Esophagus muscularis mucosa (tissue), 4 donors: ENCODE measurements around the gene GRIN3A. TPM values are rescaled to one million over a fixed set of nuclear protein-coding genes. Genes with fewer than 3 reads are reported as not detected.

Experiments used
- DNase-seq: peaks from one replicate; pipeline ENCODE4 v3.0.0-alpha.2; 2017; ENCODE audit errors: extremely low spot score
- H3K27ac ChIP-seq, 4 donors: fragments of 200-600 bp; sonication (generic); replicated peaks in 1 of 4; 1 replicate in 3 of 4; 2 replicates in 1 of 4; pipeline ENCODE4 v1.5.1; 2016 to 2019; ENCODE audit warnings: mild to moderate bottlenecking in 1 of 4
- H3K27me3 ChIP-seq, 4 donors: fragments of 200-600 bp; sonication (generic); one replicate each; pipeline versions ENCODE4 v1.5.1 to v1.6.0; 2016 to 2019
- H3K36me3 ChIP-seq, 4 donors: fragments of 200-600 bp; sonication (generic); one replicate each; pipeline ENCODE4 v1.5.1; 2016 to 2019
- H3K4me1 ChIP-seq, 4 donors: fragments of 200-600 bp; sonication (generic); one replicate each; pipeline ENCODE4 v1.5.1; 2016 to 2019
- H3K4me3 ChIP-seq, 4 donors: fragments of 200-600 bp; sonication (generic); 1 replicate in 2 of 4; 2 replicates in 2 of 4; pipeline ENCODE4 v1.5.1; 2016 to 2019; ENCODE audit warnings: mild to moderate bottlenecking in 4 of 4, moderate library complexity in 1 of 4
- H3K9me3 ChIP-seq, 4 donors: fragments of 200-600 bp; sonication (generic); 1 replicate in 3 of 4; 2 replicates in 1 of 4; pipeline ENCODE4 v1.5.1; 2016 to 2019
- CTCF ChIP-seq, 3 experiments: fragments of 200-600 bp in 2 of 3; fragments of 450-650 bp in 1 of 3; sonication (generic) in 2 of 3; IDR thresholded peaks; one replicate each; pipeline ENCODE4 v1.5.1; 2017 to 2019; ENCODE audit warnings: antibody characterized with exemption in 3 of 3, mild to moderate bottlenecking in 2 of 3, moderate library complexity in 1 of 3
- EP300 ChIP-seq: sonication (generic); formaldehyde crosslinking; IDR thresholded peaks from one replicate; pipeline ENCODE4 v1.6.1; 2017; ENCODE audit warnings: antibody characterized with exemption
- POLR2A ChIP-seq: fragments of 450-650 bp; IDR thresholded peaks from one replicate; pipeline ENCODE4 v1.6.1; 2017; ENCODE audit warnings: antibody characterized with exemption, moderate library complexity, mild to moderate bottlenecking, low read depth
- POLR2AphosphoS5 ChIP-seq, 2 donors: sonication (generic); formaldehyde crosslinking; IDR thresholded peaks; one replicate each; pipeline ENCODE4 v1.6.1; 2017; ENCODE audit warnings: antibody characterized with exemption in 2 of 2
- WGBS: methylation state at CpG from one replicate; pipeline ENCODE4 v1.1.5; 2018; 5-methylcytosine and 5-hydroxymethylcytosine counted together
- intact Hi-C: fragments of 100-400 bp; cut with DNase I; formaldehyde crosslinking; loops from one replicate; pipeline ENCODE4 v1.15.1; 2023
- total RNA-seq, 4 donors: library from RNA; depleted of rRNA; stranded (reverse); fragments of >200 nt; gene quantifications; one replicate each; pipeline versions ENCODE4 v1.1.0 to v1.2.1, GENCODE V29; 2016

GRIN3A gene
- total RNA-seq, 4 donors from 2014 or later: under 0.01 to 0.58 (median 0.37) TPM

- H3K4me1 ChIP-seq: no peaks in the 10 kb centered on the region
- no peaks in the 10 kb centered on the region for H3K36me3 ChIP-seq
- no peak overlapping the region for H3K27ac ChIP-seq
- H3K4me3 ChIP-seq: no peak overlapping the region
- H3K9me3 ChIP-seq: no peaks in the 10 kb centered on the region
- intact Hi-C loops: no loop called here
- WGBS: 66% methylated on average over 5 of the region's 5 CpGs
- no peak for DNase-seq
- TF ChIP-seq POLR2AphosphoS5 (IDR thresholded peaks at IDR 0.05) (no peak), EP300 (no peak), POLR2A (no peak), CTCF (IDR thresholded peaks at IDR 0.05) (no peak)
- H3K27me3 ChIP-seq: no peaks in the 10 kb centered on the region
These were observed 108.8 kb downstream of the GRIN3A start for GRCh38 chr9:101629636-101630035.

GRCh38 chr9:101628173-101628572, 110.3 kb downstream of the GRIN3A start:
- Histone ChIP-seq H3K9me3 (no peaks in the 10 kb centered on the region), H3K27ac (no peak overlapping the region), H3K4me3 (no peak overlapping the region), H3K27me3 (no peaks in the 10 kb centered on the region), H3K4me1 (no peaks in the 10 kb centered on the region), H3K36me3 (no peaks in the 10 kb centered on the region)
- no peak for DNase-seq
- intact Hi-C loops: no loop called here
- 67% methylated on average over 4 of the region's 4 CpGs for WGBS
- TF ChIP-seq POLR2A: no peak
- no peak for TF ChIP-seq POLR2AphosphoS5 (IDR thresholded peaks at IDR 0.05)
- no peak for TF ChIP-seq CTCF (IDR thresholded peaks at IDR 0.05)
- TF ChIP-seq EP300: no peak

GRCh38 chr9:101626295-101626694, 112.2 kb downstream of the GRIN3A start:
- no peak overlapping the region for H3K27ac ChIP-seq
- H3K36me3 ChIP-seq: no peaks in the 10 kb centered on the region
- H3K4me1 ChIP-seq: no peaks in the 10 kb centered on the region
- no peaks in the 10 kb centered on the region for H3K9me3 ChIP-seq
- WGBS: 80% methylated on average over 1 of the region's 1 CpG
- no peak overlapping the region for H3K4me3 ChIP-seq
- no peak for DNase-seq
- intact Hi-C loops: no loop called here
- H3K27me3 ChIP-seq: no peaks in the 10 kb centered on the region
- TF ChIP-seq POLR2A (no peak), CTCF (IDR thresholded peaks at IDR 0.05) (no peak)

GRCh38 chr9:101625876-101626275, 112.6 kb downstream of the GRIN3A start:
- intact Hi-C loops: no loop called here
- Histone ChIP-seq H3K36me3 (no peaks in the 10 kb centered on the region), H3K4me3 (no peak overlapping the region), H3K27me3 (no peaks in the 10 kb centered on the region), H3K9me3 (no peaks in the 10 kb centered on the region), H3K4me1 (no peaks in the 10 kb centered on the region), H3K27ac (no peak overlapping the region)
- no peak for TF ChIP-seq POLR2AphosphoS5 (IDR thresholded peaks at IDR 0.05)
- no peak for TF ChIP-seq POLR2A
- TF ChIP-seq EP300: no peak
- no peak for TF ChIP-seq CTCF (IDR thresholded peaks at IDR 0.05)
- WGBS: 94% methylated on average over 2 of the region's 2 CpGs
- no peak for DNase-seq

GRCh38 chr9:101620452-101620851, 118.0 kb downstream of the GRIN3A start:
- no peaks in the 10 kb centered on the region for H3K27me3 ChIP-seq
- no peaks in the 10 kb centered on the region for H3K4me1 ChIP-seq
- 98% methylated on average over 1 of the region's 1 CpG for WGBS
- H3K36me3 ChIP-seq: no peaks in the 10 kb centered on the region
- H3K4me3 ChIP-seq: no peak overlapping the region
- intact Hi-C loops: no loop called here
- TF ChIP-seq CTCF (IDR thresholded peaks at IDR 0.05) (no peak), EP300 (no peak), POLR2A (no peak)
- H3K27ac ChIP-seq: no peak overlapping the region
- H3K9me3 ChIP-seq: no peaks in the 10 kb centered on the region
- no peak for DNase-seq
